ENCODE data around the gene PODN.

PODN gene

DNA sequence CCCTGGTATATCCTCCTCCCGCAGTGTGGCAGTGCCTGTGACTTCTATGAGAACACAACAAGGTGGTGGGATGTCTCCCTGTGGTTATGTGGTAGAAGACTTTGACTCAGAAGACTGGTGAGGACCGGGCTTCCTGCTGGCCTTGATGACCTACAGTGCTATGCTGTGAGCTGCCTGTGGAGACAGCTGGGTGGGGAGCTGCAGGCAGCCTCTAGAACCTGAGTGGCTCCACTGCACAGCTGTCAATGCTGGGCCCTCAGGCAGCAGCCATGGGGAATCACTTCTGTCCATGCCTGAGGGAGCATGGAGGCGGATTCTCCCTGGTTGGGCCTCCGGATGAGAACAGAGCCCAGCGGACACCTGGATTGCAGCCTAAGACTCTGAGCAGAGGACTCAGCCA is 65.5 kb downstream of the PODN start:
- no peak for DNase-seq
- Histone ChIP-seq H3K27ac (ENCODE audit: insufficient read depth in 1 of 2, low read depth in 1 of 2, low read length in 2 of 2, poor library complexity in 1 of 2, severe bottlenecking in 2 of 2) (no peak overlapping the region), H3K27me3 (replicated peaks in 2 of 5; ENCODE audit: control insufficient read depth in 4 of 5, insufficient read depth in 5 of 5, low read length in 4 of 5) (peaks cover 0 to 3% (median 0%) of the 10 kb centered on the region in 5 experiments), H3K36me3 (ENCODE audit: control insufficient read depth in 4 of 4, insufficient read depth in 4 of 4, low read length in 3 of 4) (no peaks in the 10 kb centered on the region), H3K9me3 (ENCODE audit: control extremely low read depth in 1 of 5, control insufficient read depth in 4 of 5, insufficient read depth in 2 of 5, low read depth in 1 of 5, low read length in 4 of 5) (no peaks in the 10 kb centered on the region), H3K4me3 (ENCODE audit: control insufficient read depth in 1 of 7, extremely low read depth in 1 of 7, insufficient read depth in 4 of 7, low read depth in 2 of 7, low read length in 6 of 7) (no peak overlapping the region), H3K4me1 (ENCODE audit: control extremely low read depth in 1 of 4, control insufficient read depth in 4 of 4, insufficient read depth in 4 of 4, low read length in 3 of 4) (no peaks in the 10 kb centered on the region)
- ChIA-PET CTCF (no interaction called here), POLR2A (no interaction called here)
- 100% methylated on average over 2 of the region's 5 CpGs for WGBS (ENCODE audit: insufficient coverage)

DNA sequence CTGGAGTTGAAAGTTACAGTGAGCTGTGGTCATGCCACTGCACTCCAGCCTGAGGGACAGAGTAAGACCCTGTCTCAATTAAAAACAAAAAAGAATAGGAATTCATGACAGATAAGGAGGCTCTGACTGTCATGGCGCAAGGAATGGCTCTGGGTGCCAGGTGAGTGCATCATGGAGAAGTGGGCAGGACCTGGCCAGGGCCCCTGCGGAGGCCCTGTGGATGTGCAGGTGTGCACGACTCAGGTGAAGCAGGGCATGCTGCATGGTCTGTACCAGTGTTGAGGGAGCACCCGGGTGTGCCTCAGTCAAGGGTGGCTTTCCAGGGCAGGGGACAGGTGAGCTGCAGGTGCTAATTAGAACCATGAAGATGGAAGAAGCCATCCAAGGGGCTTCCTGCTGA is 66.4 kb downstream of the PODN start:
- H3K9me3 ChIP-seq (ENCODE audit: control extremely low read depth in 1 of 5, control insufficient read depth in 4 of 5, insufficient read depth in 2 of 5, low read depth in 1 of 5, low read length in 4 of 5): no peaks in the 10 kb centered on the region
- ChIA-PET POLR2A (no interaction called here), CTCF (no interaction called here)
- H3K4me3 ChIP-seq (ENCODE audit: control insufficient read depth in 1 of 7, extremely low read depth in 1 of 7, insufficient read depth in 4 of 7, low read depth in 2 of 7, low read length in 6 of 7): no peak overlapping the region
- no peak overlapping the region for H3K27ac ChIP-seq (ENCODE audit: insufficient read depth in 1 of 2, low read depth in 1 of 2, low read length in 2 of 2, poor library complexity in 1 of 2, severe bottlenecking in 2 of 2)
- H3K27me3 ChIP-seq (replicated peaks in 2 of 5; ENCODE audit: control insufficient read depth in 4 of 5, insufficient read depth in 5 of 5, low read length in 4 of 5): peaks cover 0 to 3% (median 0%) of the 10 kb centered on the region in 5 experiments
- WGBS (ENCODE audit: insufficient coverage): 98% methylated on average over 4 of the region's 4 CpGs
- H3K4me1 ChIP-seq (ENCODE audit: control extremely low read depth in 1 of 4, control insufficient read depth in 4 of 4, insufficient read depth in 4 of 4, low read length in 3 of 4): no peaks in the 10 kb centered on the region
- H3K36me3 ChIP-seq (ENCODE audit: control insufficient read depth in 4 of 4, insufficient read depth in 4 of 4, low read length in 3 of 4): no peaks in the 10 kb centered on the region
- DNase-seq: no peak

DNA sequence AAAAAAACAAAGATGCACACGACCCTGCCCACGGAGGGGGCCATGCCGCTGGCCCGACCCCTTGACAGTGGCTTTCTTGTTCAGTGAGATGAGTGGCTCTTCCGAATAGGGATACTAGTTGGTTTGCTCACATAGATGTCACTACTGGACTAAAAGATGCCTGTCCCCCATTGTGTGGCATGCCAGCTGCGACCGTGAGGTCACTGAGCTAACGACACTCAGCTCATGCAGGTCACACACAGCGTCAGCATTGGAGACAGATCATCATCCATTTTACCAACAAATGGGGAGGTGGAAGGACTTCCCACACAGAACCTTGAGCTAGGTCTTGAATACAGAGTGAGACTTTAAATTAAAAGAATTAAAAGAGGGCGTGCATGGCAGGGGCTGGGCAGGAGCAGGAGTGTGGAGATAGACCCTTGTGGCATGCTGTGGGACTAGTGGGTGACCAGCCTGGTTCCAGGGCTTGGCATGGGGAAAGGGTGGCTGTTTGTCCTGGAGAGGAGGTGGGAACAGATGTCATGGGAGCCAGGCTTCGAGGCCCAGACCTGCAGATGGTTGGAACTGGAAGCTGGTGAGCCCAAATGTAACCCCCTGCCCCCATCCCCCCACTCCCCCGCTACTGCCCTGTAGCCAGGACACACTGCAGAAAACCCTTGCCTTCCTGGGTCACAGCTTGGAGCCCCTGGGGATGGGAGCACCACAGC is 68.0 kb downstream of the PODN start:
- Histone ChIP-seq H3K4me3 (ENCODE audit: control insufficient read depth in 1 of 7, extremely low read depth in 1 of 7, insufficient read depth in 4 of 7, low read depth in 2 of 7, low read length in 6 of 7) (no peak overlapping the region), H3K27ac (ENCODE audit: insufficient read depth in 1 of 2, low read depth in 1 of 2, low read length in 2 of 2, poor library complexity in 1 of 2, severe bottlenecking in 2 of 2) (no peak overlapping the region), H3K4me1 (ENCODE audit: control extremely low read depth in 1 of 4, control insufficient read depth in 4 of 4, insufficient read depth in 4 of 4, low read length in 3 of 4) (no peaks in the 10 kb centered on the region), H3K36me3 (ENCODE audit: control insufficient read depth in 4 of 4, insufficient read depth in 4 of 4, low read length in 3 of 4) (no peaks in the 10 kb centered on the region), H3K9me3 (ENCODE audit: control extremely low read depth in 1 of 5, control insufficient read depth in 4 of 5, insufficient read depth in 2 of 5, low read depth in 1 of 5, low read length in 4 of 5) (no peaks in the 10 kb centered on the region), H3K27me3 (replicated peaks in 2 of 5; ENCODE audit: control insufficient read depth in 4 of 5, insufficient read depth in 5 of 5, low read length in 4 of 5) (peaks cover 0 to 2% (median 0%) of the 10 kb centered on the region in 5 experiments)
- 92% methylated on average over 9 of the region's 12 CpGs for WGBS (ENCODE audit: insufficient coverage)
- DNase-seq: no peak
- POLR2A ChIA-PET: no interaction called here
- CTCF ChIA-PET: no interaction called here

DNA sequence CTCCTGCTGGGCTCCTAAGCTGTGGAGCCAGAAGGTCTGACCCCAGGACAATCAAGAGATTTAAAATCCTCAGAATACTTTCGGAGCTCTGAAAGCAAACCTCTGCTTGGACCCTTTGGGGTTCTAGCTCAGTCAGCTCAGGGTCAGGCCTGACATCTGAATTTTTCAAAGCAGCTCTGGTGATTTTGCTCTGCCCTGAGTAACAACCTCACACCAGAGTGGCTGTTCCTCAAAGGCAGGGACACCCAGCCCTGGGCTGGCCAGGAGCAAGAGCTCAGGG is 68.5 kb downstream of the PODN start:
- Histone ChIP-seq H3K4me3 (ENCODE audit: control insufficient read depth in 1 of 7, extremely low read depth in 1 of 7, insufficient read depth in 4 of 7, low read depth in 2 of 7, low read length in 6 of 7) (no peak overlapping the region), H3K9me3 (ENCODE audit: control extremely low read depth in 1 of 5, control insufficient read depth in 4 of 5, insufficient read depth in 2 of 5, low read depth in 1 of 5, low read length in 4 of 5) (no peaks in the 10 kb centered on the region), H3K4me1 (ENCODE audit: control extremely low read depth in 1 of 4, control insufficient read depth in 4 of 4, insufficient read depth in 4 of 4, low read length in 3 of 4) (no peaks in the 10 kb centered on the region), H3K27me3 (replicated peaks in 2 of 5; ENCODE audit: control insufficient read depth in 4 of 5, insufficient read depth in 5 of 5, low read length in 4 of 5) (no peaks in the 10 kb centered on the region), H3K27ac (ENCODE audit: insufficient read depth in 1 of 2, low read depth in 1 of 2, low read length in 2 of 2, poor library complexity in 1 of 2, severe bottlenecking in 2 of 2) (no peak overlapping the region), H3K36me3 (ENCODE audit: control insufficient read depth in 4 of 4, insufficient read depth in 4 of 4, low read length in 3 of 4) (no peaks in the 10 kb centered on the region)
- DNase-seq: no peak
- 100% methylated on average over 1 of the region's 1 CpG for WGBS (ENCODE audit: insufficient coverage)
- ChIA-PET POLR2A (no interaction called here), CTCF (no interaction called here)

DNA sequence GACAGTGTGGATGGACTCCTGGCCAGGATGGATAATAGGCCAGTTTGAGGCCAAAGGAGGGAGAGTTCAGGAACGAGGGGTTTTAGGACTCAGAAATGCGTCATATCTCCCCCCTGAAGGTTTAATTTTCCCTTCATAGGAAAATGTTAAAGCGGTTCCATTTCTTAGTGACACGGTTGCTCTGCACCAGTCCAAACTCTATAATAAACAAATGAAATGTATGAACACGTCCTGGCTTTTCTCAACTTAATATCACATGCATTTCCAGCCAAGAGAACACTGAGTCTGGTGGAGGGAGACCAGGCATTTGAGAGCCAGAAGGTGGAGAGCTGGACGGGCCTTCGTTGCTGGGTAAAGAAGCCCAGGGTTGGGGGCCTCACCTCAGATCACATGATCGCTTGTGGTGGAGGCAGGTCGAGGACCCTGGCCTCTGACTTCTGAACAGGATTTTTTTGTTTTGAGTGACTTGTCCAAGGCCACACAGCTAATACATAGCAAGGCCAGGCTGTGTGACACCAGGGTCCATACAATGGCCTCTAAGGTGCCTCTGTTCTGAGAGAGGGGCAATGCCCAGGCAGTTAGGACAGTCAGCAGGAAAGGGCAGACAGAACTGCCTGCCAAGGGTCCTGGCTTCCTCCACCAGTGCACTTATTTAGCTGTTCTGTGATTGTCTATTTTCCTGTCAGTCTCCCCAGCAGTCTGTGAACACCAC is 69.0 kb downstream of the PODN start:
- DNase-seq: no peak
- no peak overlapping the region for H3K27ac ChIP-seq (ENCODE audit: insufficient read depth in 1 of 2, low read depth in 1 of 2, low read length in 2 of 2, poor library complexity in 1 of 2, severe bottlenecking in 2 of 2)
- WGBS (ENCODE audit: insufficient coverage): 96% methylated on average over 8 of the region's 9 CpGs
- no peaks in the 10 kb centered on the region for H3K27me3 ChIP-seq (replicated peaks in 2 of 5; ENCODE audit: control insufficient read depth in 4 of 5, insufficient read depth in 5 of 5, low read length in 4 of 5)
- ChIA-PET POLR2A (no interaction called here), CTCF (no interaction called here)
- H3K4me3 ChIP-seq (ENCODE audit: control insufficient read depth in 1 of 7, extremely low read depth in 1 of 7, insufficient read depth in 4 of 7, low read depth in 2 of 7, low read length in 6 of 7): no peak overlapping the region
- H3K9me3 ChIP-seq (ENCODE audit: control extremely low read depth in 1 of 5, control insufficient read depth in 4 of 5, insufficient read depth in 2 of 5, low read depth in 1 of 5, low read length in 4 of 5): no peaks in the 10 kb centered on the region
- H3K4me1 ChIP-seq (ENCODE audit: control extremely low read depth in 1 of 4, control insufficient read depth in 4 of 4, insufficient read depth in 4 of 4, low read length in 3 of 4): no peaks in the 10 kb centered on the region
- H3K36me3 ChIP-seq (ENCODE audit: control insufficient read depth in 4 of 4, insufficient read depth in 4 of 4, low read length in 3 of 4): no peaks in the 10 kb centered on the region

DNA sequence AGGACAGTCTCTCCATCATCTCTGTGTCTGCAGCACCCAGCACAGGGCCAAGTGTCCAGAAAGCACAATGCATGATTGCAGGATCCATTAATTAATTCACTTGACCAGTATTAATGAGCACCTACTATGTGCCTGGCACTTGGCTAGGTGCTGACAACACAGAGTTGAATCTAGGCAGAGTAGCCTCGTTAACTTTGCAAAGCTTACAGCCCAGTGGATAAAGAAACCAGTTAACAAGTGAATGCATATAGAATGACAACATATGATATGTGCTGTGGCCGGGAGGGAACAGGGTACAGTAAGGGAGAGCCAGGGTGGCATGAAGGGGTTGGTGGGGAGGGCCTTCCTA is 69.6 kb downstream of the PODN start:
- H3K27me3 ChIP-seq (replicated peaks in 2 of 5; ENCODE audit: control insufficient read depth in 4 of 5, insufficient read depth in 5 of 5, low read length in 4 of 5): no peaks in the 10 kb centered on the region
- ChIA-PET POLR2A (no interaction called here), CTCF (no interaction called here)
- no peaks in the 10 kb centered on the region for H3K4me1 ChIP-seq (ENCODE audit: control extremely low read depth in 1 of 4, control insufficient read depth in 4 of 4, insufficient read depth in 4 of 4, low read length in 3 of 4)
- no peaks in the 10 kb centered on the region for H3K36me3 ChIP-seq (ENCODE audit: control insufficient read depth in 4 of 4, insufficient read depth in 4 of 4, low read length in 3 of 4)
- WGBS (ENCODE audit: insufficient coverage): 100% methylated on average over 2 of the region's 2 CpGs
- no peak overlapping the region for H3K4me3 ChIP-seq (ENCODE audit: control insufficient read depth in 1 of 7, extremely low read depth in 1 of 7, insufficient read depth in 4 of 7, low read depth in 2 of 7, low read length in 6 of 7)
- DNase-seq: no peak
- H3K9me3 ChIP-seq (ENCODE audit: control extremely low read depth in 1 of 5, control insufficient read depth in 4 of 5, insufficient read depth in 2 of 5, low read depth in 1 of 5, low read length in 4 of 5): no peaks in the 10 kb centered on the region
- no peak overlapping the region for H3K27ac ChIP-seq (ENCODE audit: insufficient read depth in 1 of 2, low read depth in 1 of 2, low read length in 2 of 2, poor library complexity in 1 of 2, severe bottlenecking in 2 of 2)

DNA sequence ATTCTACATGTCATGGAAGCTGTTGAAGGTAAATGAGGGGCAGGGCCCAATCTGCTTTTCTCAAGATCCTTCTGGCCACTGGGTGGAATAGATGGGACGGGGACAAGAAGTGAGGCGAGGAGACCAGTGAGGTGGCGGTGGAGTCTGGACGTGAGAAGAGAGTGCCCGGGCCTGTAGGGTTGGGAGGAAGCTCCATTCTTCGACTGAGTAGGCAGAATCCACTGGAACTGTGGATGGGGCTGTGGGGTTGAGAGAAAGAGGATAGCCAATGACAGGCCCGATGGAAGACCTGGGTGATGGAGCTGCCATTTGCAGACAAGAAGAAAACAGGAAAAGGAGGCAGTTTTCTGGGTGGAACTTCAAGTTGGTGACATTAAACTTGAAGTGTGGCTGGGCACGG is 70.2 kb downstream of the PODN start:
- CTCF ChIA-PET: no interaction called here
- no peak overlapping the region for H3K4me3 ChIP-seq (ENCODE audit: control insufficient read depth in 1 of 7, extremely low read depth in 1 of 7, insufficient read depth in 4 of 7, low read depth in 2 of 7, low read length in 6 of 7)
- H3K27ac ChIP-seq (ENCODE audit: insufficient read depth in 1 of 2, low read depth in 1 of 2, low read length in 2 of 2, poor library complexity in 1 of 2, severe bottlenecking in 2 of 2): no peak overlapping the region
- H3K4me1 ChIP-seq (ENCODE audit: control extremely low read depth in 1 of 4, control insufficient read depth in 4 of 4, insufficient read depth in 4 of 4, low read length in 3 of 4): no peaks in the 10 kb centered on the region
- H3K36me3 ChIP-seq (ENCODE audit: control insufficient read depth in 4 of 4, insufficient read depth in 4 of 4, low read length in 3 of 4): no peaks in the 10 kb centered on the region
- POLR2A ChIA-PET: interaction anchor here (1.2 kb wide), 1 partner anchor 9 kb away, joined by 3 read pairs; no protein-coding TSS in a partner anchor
- no peak for DNase-seq
- no peaks in the 10 kb centered on the region for H3K27me3 ChIP-seq (replicated peaks in 2 of 5; ENCODE audit: control insufficient read depth in 4 of 5, insufficient read depth in 5 of 5, low read length in 4 of 5)
- WGBS (ENCODE audit: insufficient coverage): 82% methylated on average over 8 of the region's 8 CpGs
- no peaks in the 10 kb centered on the region for H3K9me3 ChIP-seq (ENCODE audit: control extremely low read depth in 1 of 5, control insufficient read depth in 4 of 5, insufficient read depth in 2 of 5, low read depth in 1 of 5, low read length in 4 of 5)

Data from common myeloid progenitor, CD34-positive (primary cell).